Fibroblast of gingiva (primary cell): ENCODE data around the gene CCDC120.

ENCODE experiments used
- DNase-seq: peaks from one replicate; pipeline ENCODE4 v3.0.0-alpha.2; 2011; ENCODE audit warnings: low read depth

The CCDC120 gene

DNA sequence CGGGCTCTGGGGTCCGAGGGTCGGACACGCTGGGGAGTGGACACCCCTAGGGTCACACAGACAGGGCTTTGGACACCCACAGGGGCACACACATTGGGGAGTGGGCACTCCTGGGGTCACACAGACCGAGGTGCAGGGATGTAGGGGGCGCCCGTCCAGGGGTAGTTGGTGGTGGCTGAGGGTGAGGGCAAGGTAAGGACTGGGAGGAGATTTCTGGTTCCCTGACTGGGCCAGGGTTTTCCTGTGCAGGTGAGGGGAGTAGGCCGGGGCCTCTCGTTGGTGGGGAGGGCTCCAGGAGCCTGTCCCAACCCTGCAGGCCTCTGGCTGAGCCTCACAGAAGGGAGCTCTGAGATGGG, 42.8 kb downstream of the CCDC120 start:
- no peak for DNase-seq

DNA sequence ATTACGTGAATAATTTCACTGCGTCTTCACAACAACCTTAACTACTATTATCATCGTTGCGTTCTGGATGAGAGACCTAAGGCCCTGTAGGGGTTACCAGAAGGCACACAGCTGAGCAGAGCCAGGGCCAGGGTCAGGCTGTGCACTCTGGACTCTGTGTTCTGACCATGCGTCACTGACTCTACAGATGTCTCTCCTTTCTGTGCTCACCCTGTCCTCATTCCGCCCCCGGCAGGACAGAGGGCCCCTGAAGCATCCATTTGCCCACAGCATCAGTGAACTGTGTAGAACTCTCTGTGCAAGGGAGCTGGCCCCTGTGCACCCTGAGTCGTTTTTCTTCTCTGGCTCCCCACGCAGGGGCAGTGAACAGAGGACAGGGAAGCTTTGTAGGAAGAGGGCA, 43.4 kb downstream of the CCDC120 start:
- no peak for DNase-seq

DNA sequence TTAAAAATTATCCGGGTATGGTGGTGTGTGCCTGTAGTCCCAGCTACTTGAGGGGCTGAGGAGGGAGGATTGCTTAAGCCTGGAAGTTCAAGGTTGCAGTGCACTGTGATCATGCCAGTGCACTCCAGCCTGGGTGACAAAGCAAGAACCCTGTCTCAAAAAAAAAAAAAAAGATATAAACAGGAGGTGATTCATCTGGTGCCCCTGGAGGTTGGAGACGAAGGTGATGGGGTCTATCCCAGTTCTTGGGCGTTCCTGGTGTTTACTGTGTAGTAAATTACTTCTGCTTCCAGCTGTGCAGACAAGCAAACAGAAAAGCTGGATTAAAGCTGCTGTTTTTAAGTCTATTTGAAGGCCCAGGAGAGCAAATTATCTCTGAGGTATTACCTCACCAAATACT, 44.8 kb downstream of the CCDC120 start:
- no peak for DNase-seq

DNA sequence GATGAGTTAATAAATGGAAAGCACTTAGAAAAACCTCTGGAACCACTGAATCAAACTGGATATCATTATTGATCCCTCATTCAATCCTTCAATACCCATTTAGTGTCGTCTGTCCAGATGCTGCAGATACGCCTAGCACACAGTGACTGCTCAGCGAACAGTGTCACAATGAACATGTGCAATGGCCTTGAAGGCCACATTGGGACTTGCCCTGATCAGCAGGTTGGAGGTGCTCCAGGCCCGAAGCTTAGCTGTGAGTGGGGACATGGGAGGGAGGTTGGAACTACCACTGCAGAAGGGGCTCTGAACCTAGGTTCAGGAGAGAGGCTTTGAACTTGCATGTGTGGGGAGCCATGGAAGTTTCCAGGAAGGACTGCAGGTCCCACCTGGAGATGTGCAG, 47.5 kb downstream of the CCDC120 start:
- DNase-seq = no peak

DNA sequence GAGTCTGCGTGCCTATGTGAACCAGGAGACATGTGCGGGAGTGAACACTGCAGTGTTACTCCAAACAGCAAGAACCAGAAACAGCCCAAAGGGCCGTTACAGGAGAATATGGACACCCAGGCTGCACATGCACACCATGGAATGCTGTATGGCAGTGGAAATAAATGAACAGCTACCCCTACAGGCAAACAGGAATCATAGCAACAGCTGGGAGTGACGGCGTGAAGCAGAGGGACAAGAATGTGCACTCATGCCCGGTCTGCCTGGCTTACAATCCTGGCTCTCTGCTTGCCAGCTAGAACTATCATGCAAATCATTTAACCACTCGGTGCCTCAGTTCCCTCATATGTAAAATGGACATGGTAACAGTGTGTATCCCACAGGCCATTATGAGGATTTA, 48.1 kb downstream of the CCDC120 start:
- peak; percentile 40 for DNase-seq

DNA sequence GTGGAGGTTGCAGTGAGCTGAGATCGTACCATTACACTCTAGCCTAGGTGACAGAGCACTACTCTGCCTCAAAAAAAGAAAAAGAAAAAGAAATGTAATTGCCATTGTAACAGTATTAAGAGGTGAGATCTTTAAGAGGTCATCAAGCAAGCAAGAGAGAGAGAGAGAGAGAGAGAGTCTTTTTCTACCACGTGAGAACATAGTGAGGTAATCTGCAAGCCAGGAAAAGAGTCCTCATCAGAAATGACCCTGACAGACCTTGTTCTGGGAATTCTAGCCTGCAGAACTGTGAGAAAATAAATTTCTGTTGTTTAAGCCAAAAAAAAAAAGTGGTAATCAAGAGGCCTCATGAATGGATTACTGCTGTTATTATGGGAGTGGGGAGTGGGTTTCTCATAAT, 49.8 kb downstream of the CCDC120 start:
- DNase-seq = no peak

DNA sequence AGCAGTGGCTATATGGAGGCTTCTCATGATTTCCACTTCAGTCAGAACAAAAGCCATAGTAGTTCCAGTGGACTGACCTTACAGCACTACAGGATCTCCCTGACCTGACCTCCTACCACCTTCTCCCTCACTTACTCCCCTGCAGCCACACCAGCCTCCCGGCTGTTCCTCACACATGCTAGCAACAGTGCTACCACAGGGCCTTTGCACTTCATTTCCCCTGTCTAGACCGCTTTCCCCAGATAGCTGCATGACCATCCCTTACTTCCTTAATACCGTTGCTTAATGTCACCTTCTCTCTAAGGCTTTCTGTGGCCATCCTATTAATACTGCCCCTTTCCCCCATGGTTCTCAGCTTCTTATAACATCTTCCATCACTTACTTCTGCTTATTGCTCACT, 51.6 kb downstream of the CCDC120 start:
- DNase-seq = no peak

DNA sequence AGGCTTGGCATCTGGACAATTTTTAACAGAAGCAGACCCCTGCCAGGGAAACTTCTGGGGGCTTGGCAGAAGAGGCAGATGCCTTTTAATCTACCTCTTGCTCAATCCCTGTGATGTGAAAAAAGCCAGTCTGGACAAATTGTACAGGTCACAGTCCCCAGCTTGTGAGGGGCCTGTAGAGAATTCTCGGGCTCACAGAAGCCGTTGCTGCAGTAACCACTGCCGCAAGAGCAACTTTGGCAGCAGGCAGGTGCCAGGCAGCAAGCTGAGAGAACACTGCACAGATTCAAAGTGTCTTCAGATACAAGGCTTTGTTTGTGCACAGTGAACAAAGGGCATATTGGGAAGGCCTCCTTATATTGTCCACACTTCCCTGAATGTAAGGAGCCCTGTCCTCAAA, 53.0 kb downstream of the CCDC120 start:
- DNase-seq = no peak

DNA sequence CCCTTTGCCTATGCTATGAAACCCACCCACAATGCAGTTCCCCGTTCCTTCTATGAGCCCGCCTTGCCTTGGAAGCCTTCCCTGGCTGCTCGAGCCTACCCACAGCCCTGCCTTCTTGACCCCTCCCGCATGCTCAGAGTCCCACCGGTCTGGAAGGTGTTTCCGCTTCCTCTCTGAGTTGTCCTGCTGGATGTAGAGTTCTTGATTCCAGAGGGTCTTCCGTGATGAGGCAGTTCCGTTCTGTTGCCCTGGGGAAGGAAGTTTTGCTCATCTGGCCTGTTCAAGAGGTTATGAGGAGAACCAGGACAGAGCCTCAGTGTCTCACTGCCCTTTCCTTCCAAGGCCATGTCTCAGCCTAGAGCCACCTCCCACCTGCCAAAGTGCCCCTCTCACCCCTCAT, 57.3 kb downstream of the CCDC120 start:
- DNase-seq = no peak

DNA sequence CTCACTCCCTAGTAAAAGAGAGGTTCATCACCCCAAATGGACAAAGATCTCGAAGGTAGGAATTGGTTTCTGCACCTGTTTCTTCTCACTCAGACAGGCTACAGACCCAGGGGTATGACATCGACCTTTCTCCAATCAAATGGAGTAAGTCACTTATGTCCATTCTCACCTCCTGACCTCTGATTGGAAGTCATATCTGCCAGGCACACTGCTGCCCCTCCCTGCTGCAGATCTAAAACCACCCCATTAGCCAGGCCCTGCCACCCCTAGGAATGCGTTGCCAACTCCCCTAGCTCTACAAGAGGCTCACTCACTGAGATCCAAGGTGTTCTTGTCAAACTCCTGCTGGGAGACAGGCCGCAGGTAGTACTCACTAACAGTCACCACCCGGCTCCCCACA, 57.9 kb downstream of the CCDC120 start:
- DNase-seq = no peak

DNA sequence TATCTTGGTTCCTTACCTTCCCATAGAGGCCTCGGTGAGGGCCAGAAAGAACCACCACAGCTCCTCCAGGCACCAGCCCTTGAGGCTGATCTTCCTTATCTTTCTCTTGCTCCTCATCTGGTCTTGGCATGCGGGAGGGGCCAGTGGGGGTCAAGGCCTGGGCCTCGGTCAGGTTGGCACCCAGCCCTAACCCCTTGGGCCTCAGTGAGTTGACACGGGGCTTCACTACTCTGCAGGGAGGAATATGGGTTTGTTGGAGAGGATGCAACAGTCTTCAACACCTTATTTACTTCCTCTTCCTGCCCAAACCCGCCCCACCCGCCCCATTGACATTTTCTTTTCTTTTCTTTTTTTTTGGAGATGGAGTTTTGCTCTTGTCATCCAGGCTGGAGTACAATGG, 58.8 kb downstream of the CCDC120 start:
- DNase-seq = no peak
